ENCODE data around the gene HOXD10. TPM values are rescaled to one million over a fixed set of nuclear protein-coding genes. Genes with fewer than 3 reads are reported as not detected.

Gene HOXD10
- total and polyA plus RNA-seq, 4 donors: not detected

GRCh38 chr2:176124110-176124946, 7.8 kb downstream of the HOXD10 start:
- H3K9ac ChIP-seq (ENCODE audit: low read depth in 1 of 2, low read length in 2 of 2): no peak overlapping the region

More at GRCh38 chr2:176124110-176124946, 7.8 kb downstream of the HOXD10 start:
- DNase-seq (ENCODE audit: low spot score): no peak
- Histone ChIP-seq H3K27me3 (ENCODE audit: control insufficient read depth in 4 of 4, insufficient read depth in 4 of 4, low read length in 3 of 4) (peaks cover 20 to 48% (median 24%) of the 10 kb centered on the region in 4 donors), H3K27ac (ENCODE audit: low read depth in 1 of 2, low read length in 2 of 2) (no peak overlapping the region), H3K4me3 (ENCODE audit: low read depth in 1 of 3, low read length in 3 of 3) (no peak overlapping the region), H3K9me3 (ENCODE audit: control insufficient read depth in 4 of 4, low read length in 3 of 4) (peaks cover 0 to 3% (median 0%) of the 10 kb centered on the region in 4 donors), H3K4me1 (ENCODE audit: control insufficient read depth in 4 of 4, insufficient read depth in 4 of 4, low read length in 3 of 4) (peaks cover 4 to 13% (median 9%) of the 10 kb centered on the region in 4 donors), H3K36me3 (ENCODE audit: control insufficient read depth in 4 of 4, insufficient read depth in 3 of 4, low read depth in 1 of 4, low read length in 3 of 4) (no peaks in the 10 kb centered on the region)
- WGBS: 14% methylated on average over 34 of the region's 34 CpGs
- TF ChIP-seq HNF4G (IDR thresholded peaks at IDR 0.05) (no peak), FOXA2 (IDR thresholded peaks at IDR 0.05) (no peak), MAX (IDR thresholded peaks at IDR 0.05) (no peak), REST (IDR thresholded peaks at IDR 0.05) (no peak), JUND (IDR thresholded peaks at IDR 0.05) (no peak), GABPA (IDR thresholded peaks at IDR 0.05 in 1 of 2, conservative IDR thresholded peaks at IDR 0.05 in 1 of 2) (no peak), FOXA1 (IDR thresholded peaks at IDR 0.05) (no peak), ATF3 (IDR thresholded peaks at IDR 0.05) (no peak), HNF4A (conservative IDR thresholded peaks at IDR 0.05) (no peak), TAF1 (conservative IDR thresholded peaks at IDR 0.05) (no peak), RXRA (IDR thresholded peaks at IDR 0.05) (no peak), RAD21 (IDR thresholded peaks at IDR 0.05) (no peak), EGR1 (IDR thresholded peaks at IDR 0.05; ENCODE audit: low read depth in 2 of 2) (no peak), SP1 (IDR thresholded peaks at IDR 0.05) (no peak), YY1 (IDR thresholded peaks at IDR 0.05) (no peak), ZBTB33 (IDR thresholded peaks at IDR 0.05) (no peak), NR2F2 (IDR thresholded peaks at IDR 0.05) (no peak), CTCF (IDR thresholded peaks at IDR 0.05; ENCODE audit: low read depth, low read length, missing input control) (no peak)
